Glutamatergic neuron (in vitro differentiated cells): ENCODE data around the gene ERICH3. TPM values are rescaled to one million over a fixed set of nuclear protein-coding genes. Genes with fewer than 3 reads are reported as not detected.

Experiments used
- DNase-seq: peaks from one replicate; pipeline ENCODE4 v3.0.0; 2022
- H3K27ac Mint-ChIP-seq: one replicate; pipeline ENCODE4 v1.8.0; 2020; ENCODE audit warnings: mild to moderate bottlenecking, mixed read lengths, inconsistent platforms; ENCODE audit not compliant: unreplicated experiment
- H3K27me3 Mint-ChIP-seq: one replicate; pipeline ENCODE4 v1.8.0; 2020; ENCODE audit warnings: mild to moderate bottlenecking, moderate library complexity, mixed read lengths, inconsistent platforms; ENCODE audit not compliant: unreplicated experiment
- H3K36me3 Mint-ChIP-seq: one replicate; pipeline ENCODE4 v1.8.0; 2020; ENCODE audit warnings: mild to moderate bottlenecking, mixed read lengths, inconsistent platforms; ENCODE audit not compliant: unreplicated experiment
- H3K4me1 Mint-ChIP-seq: one replicate; pipeline ENCODE4 v1.8.0; 2020; ENCODE audit warnings: mild to moderate bottlenecking, low read depth, mixed read lengths, inconsistent platforms; ENCODE audit not compliant: unreplicated experiment
- H3K4me3 Mint-ChIP-seq: one replicate; pipeline ENCODE4 v1.8.0; 2020; ENCODE audit warnings: mild to moderate bottlenecking, mixed read lengths, inconsistent platforms; ENCODE audit not compliant: unreplicated experiment
- H3K9me3 Mint-ChIP-seq: one replicate; pipeline ENCODE4 v1.8.0; 2020; ENCODE audit warnings: mild to moderate bottlenecking, moderate library complexity, mixed read lengths, inconsistent platforms; ENCODE audit not compliant: unreplicated experiment
- CTCF ChIP-seq: fragments of 200-600 bp; sonication (generic); IDR thresholded peaks from one replicate; pipeline ENCODE4 v1.5.0; 2021; ENCODE audit not compliant: partially characterized antibody, unreplicated experiment
- total RNA-seq: library from RNA; stranded (reverse); fragmentation: NEBNext Ultra II Directional; extraction: Animal tissue kit (Norgen Biotek cat#: 25700); gene quantifications from one replicate; pipeline ENCODE4 v1.2.1, GENCODE V29; 2021; ENCODE audit not compliant: unreplicated experiment

The ERICH3 gene
- total RNA-seq, 1 donor from 2014 or later: 1.9 TPM

GRCh38 chr1:74613894-74614293 is 59.7 kb downstream of the ERICH3 start:
- Mint-ChIP-seq H3K36me3 (no peaks in the 10 kb centered on the region), H3K9me3 (no peaks in the 10 kb centered on the region)

GRCh38 chr1:74611887-74612286 is 61.7 kb downstream of the ERICH3 start:
- no peak overlapping the region for H3K27ac Mint-ChIP-seq
- H3K4me3 Mint-ChIP-seq: no peak overlapping the region
- H3K9me3 Mint-ChIP-seq: no peaks in the 10 kb centered on the region
- H3K36me3 Mint-ChIP-seq: no peaks in the 10 kb centered on the region
- H3K27me3 Mint-ChIP-seq: no peaks in the 10 kb centered on the region
- TF ChIP-seq CTCF: no peak
- no peak for DNase-seq
- H3K4me1 Mint-ChIP-seq: peaks cover 11% of the 10 kb centered on the region

More at GRCh38 chr1:74613894-74614293, 59.7 kb downstream of the ERICH3 start:
- no peak for TF ChIP-seq CTCF
- Mint-ChIP-seq H3K27me3 (no peaks in the 10 kb centered on the region), H3K4me3 (no peak overlapping the region), H3K4me1 (peaks cover 3% of the 10 kb centered on the region), H3K27ac (no peak overlapping the region)
- no peak for DNase-seq

GRCh38 chr1:74610961-74611360 is 62.6 kb downstream of the ERICH3 start:
- H3K4me1 Mint-ChIP-seq: peaks cover 11% of the 10 kb centered on the region
- H3K4me3 Mint-ChIP-seq: no peak overlapping the region
- no peaks in the 10 kb centered on the region for H3K9me3 Mint-ChIP-seq
- H3K36me3 Mint-ChIP-seq: no peaks in the 10 kb centered on the region
- H3K27me3 Mint-ChIP-seq: no peaks in the 10 kb centered on the region
- no peak overlapping the region for H3K27ac Mint-ChIP-seq
- DNase-seq: no peak
- TF ChIP-seq CTCF: no peak

- H3K9me3 Mint-ChIP-seq: no peaks in the 10 kb centered on the region
- H3K4me3 Mint-ChIP-seq: no peak overlapping the region
- no peak for TF ChIP-seq CTCF
- H3K27me3 Mint-ChIP-seq: no peaks in the 10 kb centered on the region
- DNase-seq: no peak
- H3K27ac Mint-ChIP-seq: no peak overlapping the region
- peaks cover 6% of the 10 kb centered on the region for H3K36me3 Mint-ChIP-seq
- H3K4me1 Mint-ChIP-seq: peaks cover 11% of the 10 kb centered on the region
Observed at GRCh38 chr1:74609810-74610371, 63.7 kb downstream of the ERICH3 start.

GRCh38 chr1:74596717-74597116 is 76.9 kb downstream of the ERICH3 start:
- Mint-ChIP-seq H3K4me3 (no peak overlapping the region), H3K27me3 (peaks cover 4% of the 10 kb centered on the region), H3K27ac (no peak overlapping the region), H3K9me3 (peaks cover 4% of the 10 kb centered on the region), H3K4me1 (peaks cover 25% of the 10 kb centered on the region), H3K36me3 (no peaks in the 10 kb centered on the region)
- TF ChIP-seq CTCF: no peak
- DNase-seq: no peak
